Ureter (tissue), 1 donor: Measurements from ENCODE around the gene IFNA2. TPM values are rescaled to one million over a fixed set of nuclear protein-coding genes. Genes with fewer than 3 reads are reported as not detected.
"Not testable (repeated sequence)": the region's sequence is repeated elsewhere in the genome, so short reads cannot be mapped to it uniquely, and the experiment has no call there.

Experiments used
- DNase-seq: peaks from one replicate; pipeline ENCODE4 v3.0.0-alpha.2; 2020; ENCODE audit warnings: low spot score
- total RNA-seq: library from RNA; stranded (reverse); gene quantifications from one replicate; pipeline ENCODE4 v1.2.4, GENCODE V29; 2023
- donor health status: DM: yes; HTN: yes; CAD: no.

Gene IFNA2
- total RNA-seq, 1 donor from 2014 or later, result not detected

DNA sequence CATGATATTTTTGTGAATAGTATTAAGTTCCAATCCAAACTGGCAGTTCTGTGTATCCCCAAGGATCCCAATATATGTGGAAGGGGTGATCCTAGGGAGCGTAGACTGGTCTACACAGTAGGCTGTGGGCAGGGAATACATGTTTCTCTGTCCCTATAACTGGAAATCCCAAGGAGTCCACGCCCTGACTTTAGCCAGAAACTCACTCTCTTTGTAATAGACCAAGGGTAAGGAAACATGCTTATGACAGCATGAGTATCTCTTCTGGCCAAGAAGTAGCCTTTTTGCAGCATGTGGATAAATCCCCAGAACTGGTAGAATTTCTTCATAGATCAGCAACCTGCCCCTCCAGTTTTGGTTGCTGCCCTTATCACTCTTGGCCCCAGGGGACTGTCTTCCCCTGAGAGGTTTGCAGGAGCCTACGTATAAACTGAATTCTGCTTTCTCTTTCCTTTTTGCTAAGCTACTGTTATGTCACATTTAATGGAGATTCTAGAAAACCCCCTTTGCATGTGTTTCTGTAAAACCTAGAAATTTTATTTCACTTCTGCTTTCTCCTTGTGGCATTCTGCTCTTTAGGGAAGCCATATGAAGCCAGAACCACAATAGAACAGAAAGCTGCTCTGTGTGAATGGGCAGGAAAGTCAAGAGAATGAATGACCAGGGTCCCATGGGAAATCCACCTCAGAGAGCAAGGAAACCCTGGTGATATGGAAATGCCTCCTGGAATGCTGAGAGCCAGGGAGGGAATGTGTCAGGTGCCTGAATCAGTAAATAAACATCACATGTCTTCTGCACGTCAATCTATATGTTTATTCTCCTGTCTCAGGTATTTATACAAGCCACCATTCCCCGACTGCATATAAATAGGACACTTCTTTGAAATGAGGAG is 3.5 kb downstream of the IFNA2 start:
- DNase-seq, result no peak

DNA sequence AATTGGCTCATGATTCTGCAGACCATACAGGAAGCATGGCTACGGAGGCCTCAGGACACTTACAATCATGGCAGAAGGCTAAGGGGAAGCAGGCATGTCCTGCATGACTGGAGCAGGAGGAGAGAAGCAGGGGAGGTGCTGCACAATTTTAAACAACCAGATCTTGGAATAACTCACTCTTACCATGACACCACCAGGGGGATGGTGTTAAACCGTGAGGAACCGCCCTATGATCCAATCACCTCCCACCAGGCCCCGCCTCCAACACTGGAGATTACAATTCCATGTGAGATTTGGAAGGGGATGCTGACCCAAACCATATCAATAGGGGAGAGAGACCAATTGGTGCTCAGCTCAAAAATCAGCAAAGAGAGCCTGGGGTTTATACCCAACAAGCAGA is 13.7 kb downstream of the IFNA2 start:
- not testable (repeated sequence) for DNase-seq

GRCh38 chr9:21367957-21368356 is 17.2 kb downstream of the IFNA2 start, which contains the start of gene IFNA13:
Gene IFNA13, minus strand, starts transcription at chr9:21368057. Its CDS starts 47 bp downstream, at chr9:21368010.
- no peak for DNase-seq

GRCh38 chr9:21367169-21367568 is 18.0 kb downstream of the IFNA2 start:
- DNase-seq, result not testable (repeated sequence)

- no peak for DNase-seq
Observed at GRCh38 chr9:21362287-21362686, 22.9 kb downstream of the IFNA2 start.

GRCh38 chr9:21357479-21358460 is 27.4 kb downstream of the IFNA2 start:
- DNase-seq, result no peak

DNA sequence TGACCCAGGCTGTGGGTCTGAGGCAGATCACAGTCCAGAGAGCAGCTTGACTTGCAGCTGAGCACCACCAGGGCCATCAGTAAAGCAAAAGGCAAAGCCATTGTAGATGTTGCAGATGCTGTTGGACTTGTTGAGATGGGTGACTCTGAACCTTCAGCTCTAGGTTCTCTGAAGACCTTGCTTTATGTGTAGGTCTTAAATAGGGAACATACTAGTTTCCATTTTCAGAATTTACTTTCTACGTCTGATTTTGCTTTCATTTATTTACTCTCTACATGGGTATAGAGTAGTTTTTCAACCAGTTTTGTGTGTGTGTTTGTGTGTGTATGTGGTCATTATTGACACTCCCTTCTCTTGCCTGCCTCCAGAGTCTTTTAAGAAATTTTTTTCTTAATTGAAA is 34.4 kb downstream of the IFNA2 start, which contains the start of gene IFNA6:
IFNA6 (minus strand) TSS at position 101 of the 400 bp plus-strand sequence; CDS start at position 101, 0 bp downstream.
- no peak for DNase-seq

DNA sequence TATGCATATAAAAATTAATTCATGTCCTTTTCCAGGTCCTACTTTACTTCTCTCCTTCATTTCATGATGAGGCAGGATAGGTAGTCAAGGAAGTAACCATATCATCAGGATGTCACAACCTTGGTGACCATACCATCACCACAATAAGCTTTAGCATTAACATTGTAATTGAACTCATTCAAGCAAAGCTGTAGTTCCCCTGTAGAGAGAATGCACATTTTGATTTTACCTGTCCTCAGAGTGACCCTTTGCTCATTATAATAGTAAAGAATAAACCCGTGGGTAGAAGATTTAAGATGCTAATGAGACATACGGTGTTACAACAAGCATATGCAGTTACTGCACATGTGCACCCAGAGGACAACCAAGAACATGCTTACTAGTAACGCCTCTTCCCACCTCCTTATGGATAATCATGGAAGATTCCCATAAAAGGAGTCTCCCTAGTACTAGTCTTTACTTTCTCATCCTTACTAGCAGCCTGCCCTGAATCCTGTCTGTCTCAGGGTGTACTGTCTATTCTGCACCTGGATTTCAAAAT is 36.7 kb downstream of the IFNA2 start:
- no peak for DNase-seq

DNA sequence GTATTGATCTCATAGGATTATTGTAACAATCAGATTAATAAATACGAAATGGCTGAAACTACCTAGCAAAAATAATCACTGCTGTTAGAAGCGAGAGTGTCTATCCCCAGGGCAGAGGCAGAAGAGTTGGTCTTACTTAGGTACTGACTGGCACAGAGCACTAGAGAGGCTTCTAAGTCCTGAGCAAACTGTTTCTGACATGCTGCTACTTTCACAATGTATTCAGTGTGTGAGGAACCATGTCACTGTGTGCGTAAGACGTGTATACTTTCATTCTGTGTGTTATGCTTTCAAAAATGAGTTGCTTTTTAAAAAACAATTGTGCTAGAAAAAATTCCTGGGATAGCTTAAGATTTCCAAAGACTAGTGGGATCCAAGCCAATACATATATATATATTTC is 44.5 kb downstream of the IFNA2 start:
- no peak for DNase-seq

DNA sequence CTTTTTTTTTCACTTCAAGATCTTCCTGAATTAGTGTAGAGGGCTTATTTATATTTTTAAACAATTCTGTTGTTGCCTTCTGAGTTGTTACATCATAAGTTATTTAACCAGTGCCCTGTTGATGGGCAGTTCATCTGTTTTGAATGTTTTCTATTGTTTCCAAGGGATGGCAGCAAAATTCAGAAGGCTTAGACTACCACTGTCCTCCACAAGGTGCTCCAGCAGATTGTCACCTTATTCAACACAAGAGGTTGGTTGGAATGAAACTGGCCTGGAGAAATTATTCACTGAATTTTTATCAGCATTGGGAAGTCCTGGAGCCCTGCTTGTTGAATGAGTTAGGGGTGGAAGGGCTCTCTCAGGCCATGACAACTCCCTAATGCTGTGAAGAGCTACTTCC is 48.7 kb downstream of the IFNA2 start:
- DNase-seq, result no peak

- DNase-seq, result peak; percentile 95
Observed at GRCh38 chr9:21334701-21335632, 50.2 kb downstream of the IFNA2 start, which contains the start of gene KLHL9. Gene KLHL9, minus strand, starts transcription at chr9:21335404. Its CDS starts 545 bp downstream, at chr9:21334859.

Other genes with a start within 250 kb of the IFNA2 start
- gene IFNW1, start 243.6 kb downstream of the IFNA2 start, total RNA-seq, result not detected
- not detected for gene IFNA21, start 218.7 kb downstream of the IFNA2 start, total RNA-seq
- gene IFNA4, start 197.8 kb downstream of the IFNA2 start, total RNA-seq, result not detected
- not detected for gene IFNA7, start 183.2 kb downstream of the IFNA2 start, total RNA-seq
- gene IFNA10, start 178.3 kb downstream of the IFNA2 start, total RNA-seq, result not detected
- not detected for gene IFNA16, start 168.1 kb downstream of the IFNA2 start, total RNA-seq
- gene IFNA17, start 157.2 kb downstream of the IFNA2 start, total RNA-seq, result not detected
- not detected for gene IFNA14, start 145.4 kb downstream of the IFNA2 start, total RNA-seq
- not detected for gene IFNA5, start 80.1 kb downstream of the IFNA2 start, total RNA-seq
- gene KLHL9, start 50.0 kb downstream of the IFNA2 start, total RNA-seq, result 27.8 TPM
- gene IFNA6, start 34.5 kb downstream of the IFNA2 start, total RNA-seq, result not detected
- not detected for gene IFNA13, start 17.3 kb downstream of the IFNA2 start, total RNA-seq
- not detected for gene IFNA8, start 23.7 kb upstream of the IFNA2 start, total RNA-seq
- not detected for gene IFNA1, start 55.0 kb upstream of the IFNA2 start, total RNA-seq
- 5.4 TPM for gene IFNE, start 96.9 kb upstream of the IFNA2 start, total RNA-seq